ENCODE measurements around the gene SYNPR. TPM values are rescaled to one million over a fixed set of nuclear protein-coding genes. Genes with fewer than 3 reads are reported as not detected.

Gene SYNPR
- total RNA-seq, 1 experiment from 2014 or later, result 17.6 TPM

DNA sequence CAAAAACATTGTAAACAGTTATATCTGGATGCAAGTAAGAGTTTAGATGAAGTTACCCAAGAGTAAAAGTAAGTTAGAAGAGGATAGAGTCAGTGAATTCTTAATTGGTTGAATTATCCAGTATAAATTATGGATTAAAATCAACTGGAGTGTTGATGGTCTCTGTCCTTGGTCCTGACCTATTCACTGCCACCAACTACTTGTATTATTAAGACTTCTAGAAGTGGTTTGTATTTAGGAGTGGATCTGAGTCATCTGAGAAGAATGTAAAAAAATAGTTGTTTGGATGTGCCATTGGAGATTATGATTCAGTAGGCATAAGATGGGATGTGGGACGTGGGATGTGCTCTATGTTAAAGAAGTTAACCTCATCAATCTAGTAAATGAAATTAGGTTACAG is 86.4 kb downstream of the SYNPR start:
- DNase-seq (ENCODE audit: low spot score), result peak; percentile 56
- ChIA-PET POLR2A (ENCODE audit: low non-redundant PET) (no interaction called here), CTCF (interaction anchor here (1.1 kb wide), 1 partner anchor 454 kb away, joined by 3 read pairs; the partner anchor contains the start of gene C3orf49)
- Histone ChIP-seq H3K27ac (ENCODE audit: low read depth, low read length, poor library complexity, severe bottlenecking) (no peak overlapping the region), H3K9me3 (ENCODE audit: low read depth, low read length, poor library complexity, severe bottlenecking) (no peaks in the 10 kb centered on the region), H3K4me1 (ENCODE audit: insufficient read depth, low read length, poor library complexity, severe bottlenecking) (peaks cover 1% of the 10 kb centered on the region), H3K36me3 (ENCODE audit: insufficient read depth, low read length, poor library complexity, severe bottlenecking) (no peaks in the 10 kb centered on the region), H3K4me3 (ENCODE audit: low read depth, low read length, poor library complexity, severe bottlenecking) (no peak overlapping the region), H3K27me3 (replicated peaks; ENCODE audit: insufficient read depth, low read depth, low read length, poor library complexity) (no peaks in the 10 kb centered on the region)
- intact Hi-C loops (cut with micrococcal nuclease; ENCODE audit: unreplicated experiment), result no loop called here
- TF ChIP-seq EZH2 (IDR thresholded peaks at IDR 0.05; ENCODE audit: borderline replicate concordance, low read depth, low read length, poor library complexity, severe bottlenecking), result no peak
- TF ChIP-seq, protein P1, sequence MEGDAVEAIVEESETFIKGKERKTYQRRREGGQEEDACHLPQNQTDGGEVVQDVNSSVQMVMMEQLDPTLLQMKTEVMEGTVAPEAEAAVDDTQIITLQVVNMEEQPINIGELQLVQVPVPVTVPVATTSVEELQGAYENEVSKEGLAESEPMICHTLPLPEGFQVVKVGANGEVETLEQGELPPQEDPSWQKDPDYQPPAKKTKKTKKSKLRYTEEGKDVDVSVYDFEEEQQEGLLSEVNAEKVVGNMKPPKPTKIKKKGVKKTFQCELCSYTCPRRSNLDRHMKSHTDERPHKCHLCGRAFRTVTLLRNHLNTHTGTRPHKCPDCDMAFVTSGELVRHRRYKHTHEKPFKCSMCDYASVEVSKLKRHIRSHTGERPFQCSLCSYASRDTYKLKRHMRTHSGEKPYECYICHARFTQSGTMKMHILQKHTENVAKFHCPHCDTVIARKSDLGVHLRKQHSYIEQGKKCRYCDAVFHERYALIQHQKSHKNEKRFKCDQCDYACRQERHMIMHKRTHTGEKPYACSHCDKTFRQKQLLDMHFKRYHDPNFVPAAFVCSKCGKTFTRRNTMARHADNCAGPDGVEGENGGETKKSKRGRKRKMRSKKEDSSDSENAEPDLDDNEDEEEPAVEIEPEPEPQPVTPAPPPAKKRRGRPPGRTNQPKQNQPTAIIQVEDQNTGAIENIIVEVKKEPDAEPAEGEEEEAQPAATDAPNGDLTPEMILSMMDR (conservative IDR thresholded peaks at IDR 0.05; ENCODE audit: low read depth, low read length), result no peak
- BruUV-seq (replicated peaks), result no TSS peak

DNA sequence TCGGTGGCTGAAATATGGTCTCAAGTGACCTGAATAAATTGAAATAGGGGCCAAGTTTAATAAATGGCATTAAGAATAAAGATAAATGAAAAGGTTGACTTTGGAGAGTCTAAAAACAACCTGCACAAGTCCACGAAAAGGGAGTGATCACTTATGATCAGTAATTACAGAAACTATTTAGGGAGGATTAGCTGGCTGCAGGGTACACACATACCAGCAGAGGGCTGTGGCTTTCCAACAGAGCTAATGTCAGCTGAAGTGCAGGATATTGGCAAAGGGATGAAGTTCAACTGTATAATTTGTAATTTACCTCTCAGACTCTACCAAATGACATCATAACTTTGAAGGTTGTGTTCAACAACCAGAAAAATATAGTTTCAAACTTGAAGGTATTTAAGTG is 86.8 kb downstream of the SYNPR start:
- intact Hi-C loops (cut with micrococcal nuclease; ENCODE audit: unreplicated experiment), result no loop called here
- TF ChIP-seq EZH2 (IDR thresholded peaks at IDR 0.05; ENCODE audit: borderline replicate concordance, low read depth, low read length, poor library complexity, severe bottlenecking), result no peak
- TF ChIP-seq, protein P1 (conservative IDR thresholded peaks at IDR 0.05; ENCODE audit: low read depth, low read length), result peak; percentile 58
- ChIA-PET CTCF (interaction anchor here (1.1 kb wide), 1 partner anchor 454 kb away, joined by 3 read pairs; the partner anchor contains the start of gene C3orf49), POLR2A (ENCODE audit: low non-redundant PET) (no interaction called here)
- no TSS peak for BruUV-seq (replicated peaks)
- Histone ChIP-seq H3K27me3 (replicated peaks; ENCODE audit: insufficient read depth, low read depth, low read length, poor library complexity) (no peaks in the 10 kb centered on the region), H3K4me1 (ENCODE audit: insufficient read depth, low read length, poor library complexity, severe bottlenecking) (peaks cover 5% of the 10 kb centered on the region), H3K36me3 (ENCODE audit: insufficient read depth, low read length, poor library complexity, severe bottlenecking) (no peaks in the 10 kb centered on the region), H3K27ac (ENCODE audit: low read depth, low read length, poor library complexity, severe bottlenecking) (no peak overlapping the region), H3K4me3 (ENCODE audit: low read depth, low read length, poor library complexity, severe bottlenecking) (no peak overlapping the region), H3K9me3 (ENCODE audit: low read depth, low read length, poor library complexity, severe bottlenecking) (no peaks in the 10 kb centered on the region)
- DNase-seq (ENCODE audit: low spot score), result peak; percentile 46

DNA sequence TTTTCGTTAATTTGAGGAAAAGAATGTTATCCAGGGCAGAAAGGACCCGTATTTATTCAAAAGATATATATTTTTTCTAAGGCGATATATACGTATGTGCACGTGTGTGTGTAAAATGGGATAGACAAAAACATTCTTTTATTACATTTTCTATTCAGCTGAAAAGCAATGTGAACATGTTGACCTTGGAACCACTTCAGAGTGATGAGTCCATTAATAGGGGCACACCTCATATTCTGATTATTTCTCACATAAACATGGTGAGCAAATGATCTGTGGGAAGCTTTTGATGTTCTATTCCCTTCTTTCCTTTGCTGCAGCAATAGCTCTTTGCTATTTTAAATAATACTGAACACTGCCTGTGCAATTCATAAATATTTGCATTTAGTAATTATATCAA is 87.6 kb downstream of the SYNPR start:
- no TSS peak for BruUV-seq (replicated peaks)
- Histone ChIP-seq H3K4me1 (ENCODE audit: insufficient read depth, low read length, poor library complexity, severe bottlenecking) (peaks cover 8% of the 10 kb centered on the region), H3K9me3 (ENCODE audit: low read depth, low read length, poor library complexity, severe bottlenecking) (no peaks in the 10 kb centered on the region), H3K27ac (ENCODE audit: low read depth, low read length, poor library complexity, severe bottlenecking) (no peak overlapping the region), H3K27me3 (replicated peaks; ENCODE audit: insufficient read depth, low read depth, low read length, poor library complexity) (no peaks in the 10 kb centered on the region), H3K36me3 (ENCODE audit: insufficient read depth, low read length, poor library complexity, severe bottlenecking) (no peaks in the 10 kb centered on the region), H3K4me3 (ENCODE audit: low read depth, low read length, poor library complexity, severe bottlenecking) (no peak overlapping the region)
- DNase-seq (ENCODE audit: low spot score), result no peak
- intact Hi-C loops (cut with micrococcal nuclease; ENCODE audit: unreplicated experiment), result no loop called here
- ChIA-PET CTCF (no interaction called here), POLR2A (ENCODE audit: low non-redundant PET) (no interaction called here)
- TF ChIP-seq, protein P1 (conservative IDR thresholded peaks at IDR 0.05; ENCODE audit: low read depth, low read length), result no peak
- no peak for TF ChIP-seq EZH2 (IDR thresholded peaks at IDR 0.05; ENCODE audit: borderline replicate concordance, low read depth, low read length, poor library complexity, severe bottlenecking)

Data from A673 (cell line).